ENCODE measurements around the gene ADAMTSL1. TPM values are rescaled to one million over a fixed set of nuclear protein-coding genes. Genes with fewer than 3 reads are reported as not detected.

Gene ADAMTSL1
- total and polyA plus RNA-seq, 2 donors (not counting 3 experiments of a cell fraction or from before 2014, with no cell fraction given) = 15.0 to 18.4 TPM

DNA sequence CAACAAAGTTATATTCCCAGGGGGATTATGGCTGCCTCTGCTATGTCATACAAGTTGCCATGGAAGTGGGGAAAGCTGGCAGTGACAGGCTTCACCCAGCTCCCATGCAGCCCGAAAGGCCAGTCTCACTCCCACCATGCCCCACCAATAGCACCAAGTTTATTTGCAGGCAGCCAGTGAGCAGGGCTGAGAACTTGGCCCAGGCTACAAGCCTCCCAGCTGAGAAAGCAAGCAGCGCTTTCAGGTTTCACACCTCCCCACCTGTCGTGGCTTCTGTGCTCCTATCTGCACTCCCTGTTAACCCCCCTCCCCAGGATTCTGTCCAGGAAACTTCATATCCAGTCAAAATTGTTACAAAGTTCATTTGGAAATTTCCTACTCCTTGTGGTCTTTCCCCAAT, 404.0 kb downstream of the ADAMTSL1 start:
- BruUV-seq (replicated peaks) = no TSS peak
- no peak overlapping the region for H2AFZ ChIP-seq (ENCODE audit: low read depth, low read length)
- ChIA-PET CTCF (no interaction called here), POLR2A (no interaction called here)
- no peak overlapping the region for H3K4me2 ChIP-seq (ENCODE audit: insufficient read depth, low read length)
- dilution Hi-C loops (cut with MboI; ENCODE audit: extremely low pct_ligation_motif_present, low sequenced_read_pairs) (no loop called here), intact Hi-C loops (cut with micrococcal nuclease) (no loop called here)
- no peaks in the 10 kb centered on the region for H3K36me3 ChIP-seq (ENCODE audit: control insufficient read depth in 2 of 2, extremely low read depth in 1 of 2, insufficient read depth in 2 of 2, low read length in 2 of 2)
- FAIRE-seq (no peak), DNase-seq (ENCODE audit: low read depth, low spot score) (no peak)
- no peak overlapping the region for H3K4me3 ChIP-seq (replicated peaks in 1 of 3; ENCODE audit: insufficient read depth in 1 of 3, low read depth in 1 of 3, low read length in 3 of 3)
- no peaks in the 10 kb centered on the region for H3K9me3 ChIP-seq (replicated peaks; ENCODE audit: control insufficient read depth, insufficient read depth, low read length)
- TF ChIP-seq MYC (IDR thresholded peaks at IDR 0.05; ENCODE audit: low read depth, low read length) (no peak), POLR2A (IDR thresholded peaks at IDR 0.05; ENCODE audit: low read depth, low read length) (no peak), FOS (IDR thresholded peaks at IDR 0.05; ENCODE audit: borderline replicate concordance, insufficient read depth, low read length) (no peak), GATA2 (IDR thresholded peaks at IDR 0.05; ENCODE audit: insufficient read depth, insufficient read length, low read depth, low read length) (no peak), POLR2AphosphoS5 (IDR thresholded peaks at IDR 0.05; ENCODE audit: insufficient read depth, low read depth, low read length) (no peak), EZH2 (IDR thresholded peaks at IDR 0.05; ENCODE audit: borderline replicate concordance, low read depth, low read length, severe bottlenecking) (no peak), JUN (IDR thresholded peaks at IDR 0.05; ENCODE audit: borderline replicate concordance, insufficient read depth, insufficient read length, low read depth) (no peak)
- TF ChIP-seq, protein P1, sequence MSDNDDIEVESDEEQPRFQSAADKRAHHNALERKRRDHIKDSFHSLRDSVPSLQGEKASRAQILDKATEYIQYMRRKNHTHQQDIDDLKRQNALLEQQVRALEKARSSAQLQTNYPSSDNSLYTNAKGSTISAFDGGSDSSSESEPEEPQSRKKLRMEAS (IDR thresholded peaks at IDR 0.05; ENCODE audit: insufficient read depth, insufficient read length) = no peak
- TF ChIP-seq, protein P2, sequence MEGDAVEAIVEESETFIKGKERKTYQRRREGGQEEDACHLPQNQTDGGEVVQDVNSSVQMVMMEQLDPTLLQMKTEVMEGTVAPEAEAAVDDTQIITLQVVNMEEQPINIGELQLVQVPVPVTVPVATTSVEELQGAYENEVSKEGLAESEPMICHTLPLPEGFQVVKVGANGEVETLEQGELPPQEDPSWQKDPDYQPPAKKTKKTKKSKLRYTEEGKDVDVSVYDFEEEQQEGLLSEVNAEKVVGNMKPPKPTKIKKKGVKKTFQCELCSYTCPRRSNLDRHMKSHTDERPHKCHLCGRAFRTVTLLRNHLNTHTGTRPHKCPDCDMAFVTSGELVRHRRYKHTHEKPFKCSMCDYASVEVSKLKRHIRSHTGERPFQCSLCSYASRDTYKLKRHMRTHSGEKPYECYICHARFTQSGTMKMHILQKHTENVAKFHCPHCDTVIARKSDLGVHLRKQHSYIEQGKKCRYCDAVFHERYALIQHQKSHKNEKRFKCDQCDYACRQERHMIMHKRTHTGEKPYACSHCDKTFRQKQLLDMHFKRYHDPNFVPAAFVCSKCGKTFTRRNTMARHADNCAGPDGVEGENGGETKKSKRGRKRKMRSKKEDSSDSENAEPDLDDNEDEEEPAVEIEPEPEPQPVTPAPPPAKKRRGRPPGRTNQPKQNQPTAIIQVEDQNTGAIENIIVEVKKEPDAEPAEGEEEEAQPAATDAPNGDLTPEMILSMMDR (IDR thresholded peaks at IDR 0.05; ENCODE audit: extremely low read depth in 1 of 2, insufficient read depth in 1 of 2, low read depth in 1 of 2, low read length in 2 of 2) = no peak
- H3K4me1 ChIP-seq (ENCODE audit: control insufficient read depth, extremely low read depth, insufficient read depth, low read length) = no peaks in the 10 kb centered on the region
- H3K27ac ChIP-seq (ENCODE audit: insufficient read depth, low read depth, low read length) = no peak overlapping the region
- H3K9ac ChIP-seq (replicated peaks; ENCODE audit: extremely low read depth, insufficient read depth, low read length) = no peak overlapping the region
- no peaks in the 10 kb centered on the region for H3K27me3 ChIP-seq (ENCODE audit: control insufficient read depth in 2 of 2, insufficient read depth in 2 of 2, low read length in 2 of 2)
- H4K20me1 ChIP-seq (replicated peaks; ENCODE audit: control insufficient read depth, extremely low read depth, insufficient read depth, low read length) = no peaks in the 10 kb centered on the region
- H3K79me2 ChIP-seq (ENCODE audit: control insufficient read depth, insufficient read depth, low read length) = no peaks in the 10 kb centered on the region
- no peaks in the 10 kb centered on the region for H3K9me1 ChIP-seq (replicated peaks; ENCODE audit: control insufficient read depth, extremely low read depth, insufficient read depth, low read length)
